Mesangial cell (primary cell): ENCODE measurements around the gene TEKT3. TPM values are rescaled to one million over a fixed set of nuclear protein-coding genes. Genes with fewer than 3 reads are reported as not detected.

Experiments used
- total RNA-seq: library from RNA; depleted of rRNA; stranded (reverse); fragments of >200 nt; gene quantifications from 2 replicates; pipeline ENCODE4 v1.2.3, GENCODE V29; 2015

Gene TEKT3
- not detected in 2 replicates for total RNA-seq

DNA sequence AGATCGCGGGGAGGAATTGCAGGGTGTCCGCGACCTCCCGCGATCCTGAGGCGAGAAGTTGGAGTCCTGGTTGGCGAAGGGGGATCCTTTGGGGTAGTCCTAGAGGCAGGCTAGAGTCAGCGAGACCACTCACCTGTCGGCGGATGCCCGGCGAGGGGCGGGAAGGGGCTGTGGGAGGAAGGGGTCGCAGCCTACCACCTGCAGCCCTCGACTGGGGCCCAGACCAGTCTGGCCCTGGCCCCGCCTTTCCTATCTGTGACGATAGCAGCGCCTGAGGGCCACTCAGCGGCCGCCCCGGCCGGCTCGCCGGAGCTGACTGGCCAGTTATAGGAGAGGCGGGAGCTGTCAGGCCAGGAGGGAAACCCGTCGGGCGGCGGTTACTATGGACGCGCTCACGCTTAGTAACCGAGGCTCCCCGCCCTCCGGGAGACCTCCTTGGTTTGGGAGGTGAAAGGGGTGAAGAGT lies at the start of gene TEKT3:
Gene TEKT3, minus strand, starts transcription at position 213 of the 465 bp plus-strand sequence. CDS start 10,012 bp downstream, outside the sequence.

DNA sequence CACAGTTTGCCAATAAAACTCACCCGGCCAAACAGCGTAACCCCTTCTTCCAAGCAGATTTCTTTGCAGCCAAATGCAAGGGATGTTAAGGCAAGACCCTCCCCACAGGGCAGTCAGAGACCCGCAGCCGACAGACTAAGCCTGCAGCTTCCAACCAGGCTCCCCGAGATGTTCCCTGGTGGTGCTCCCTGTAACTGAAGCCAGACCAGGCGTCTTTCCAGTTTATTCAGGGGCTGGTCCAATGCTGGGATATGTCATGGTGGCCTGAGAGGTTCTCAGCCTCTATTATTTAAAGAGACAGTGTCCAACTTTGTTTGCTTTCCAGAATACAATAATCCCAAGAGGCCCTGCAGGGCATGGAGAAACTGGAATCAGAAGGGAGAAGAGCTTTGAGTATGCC lies 76.3 kb downstream of the TEKT3 start, which contains the start of gene PMP22:
Gene PMP22, minus strand, starts transcription at position 196 of the 400 bp plus-strand sequence. CDS start 4,599 bp downstream, outside the sequence.

Other genes starting within 250 kb of the TEKT3 start
- gene PMP22, start 76.3 kb downstream of the TEKT3 start, total RNA-seq = 14.5 and 29.9 TPM in 2 replicates
- gene CDRT4, start 126.0 kb upstream of the TEKT3 start, total RNA-seq = 1.6 TPM in 1 of 2 replicates, not detected in the other
- gene TVP23C, start 221.9 kb upstream of the TEKT3 start, total RNA-seq = 2.6 and 7.4 TPM in 2 replicates